ENCODE measurements around the gene SHROOM1. TPM values are rescaled to one million over a fixed set of nuclear protein-coding genes. Genes with fewer than 3 reads are reported as not detected.

SHROOM1 gene
- total and polyA plus RNA-seq, 9 of the 15 experiments (the other 6 are each of a cell fraction or from before 2014, with no cell fraction given): 0.44 to 26.5 (median 11.9) TPM

GRCh38 chr5:132866342-132867045 is 36.0 kb upstream of the SHROOM1 start, which contains the start of the genes GDF9 and UQCRQ (continued):
- TF ChIP-seq ARID3B (CRISPR knock-in tag; IDR thresholded peaks at IDR 0.05; ENCODE audit: borderline replicate concordance): no peak
- TF ChIP-seq, protein P1, sequence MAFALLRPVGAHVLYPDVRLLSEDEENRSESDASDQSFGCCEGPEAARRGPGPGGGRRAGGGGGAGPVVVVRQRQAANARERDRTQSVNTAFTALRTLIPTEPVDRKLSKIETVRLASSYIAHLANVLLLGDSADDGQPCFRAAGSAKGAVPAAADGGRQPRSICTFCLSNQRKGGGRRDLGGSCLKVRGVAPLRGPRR (CRISPR knock-in tag; IDR thresholded peaks at IDR 0.05): no peak
- TF ChIP-seq ERF (CRISPR knock-in tag; IDR thresholded peaks at IDR 0.05): no peak; the same call in 1 of the 2 replicates
- TF ChIP-seq MYBL2 (IDR thresholded peaks at IDR 0.05; ENCODE audit: low read depth): no peak
- TF ChIP-seq MYBL2 (CRISPR knock-in tag; IDR thresholded peaks at IDR 0.05; ENCODE audit: borderline replicate concordance): no peak
- TF ChIP-seq SNRNP70 (optimal IDR thresholded peaks at IDR 0.05; ENCODE audit: low read depth, low read length): no peak
- no peak for TF ChIP-seq CREB5 (CRISPR knock-in tag; IDR thresholded peaks at IDR 0.05)
- TF ChIP-seq SRSF7 (optimal IDR thresholded peaks at IDR 0.05; ENCODE audit: low read depth, low read length): no peak
- TF ChIP-seq ZNF717 (CRISPR knock-in tag; IDR thresholded peaks at IDR 0.05): no peak
- no peak for TF ChIP-seq ZNF512 (tag; IDR thresholded peaks at IDR 0.05)
- TF ChIP-seq NBN (IDR thresholded peaks at IDR 0.05; ENCODE audit: low read depth): peak; percentile 82
- no peak for TF ChIP-seq NCOA2 (IDR thresholded peaks at IDR 0.05; ENCODE audit: partially characterized antibody in 2 of 2)
- TF ChIP-seq RBM39 (optimal IDR thresholded peaks at IDR 0.05; ENCODE audit: low read depth, low read length): no peak
- TF ChIP-seq, protein P2, sequence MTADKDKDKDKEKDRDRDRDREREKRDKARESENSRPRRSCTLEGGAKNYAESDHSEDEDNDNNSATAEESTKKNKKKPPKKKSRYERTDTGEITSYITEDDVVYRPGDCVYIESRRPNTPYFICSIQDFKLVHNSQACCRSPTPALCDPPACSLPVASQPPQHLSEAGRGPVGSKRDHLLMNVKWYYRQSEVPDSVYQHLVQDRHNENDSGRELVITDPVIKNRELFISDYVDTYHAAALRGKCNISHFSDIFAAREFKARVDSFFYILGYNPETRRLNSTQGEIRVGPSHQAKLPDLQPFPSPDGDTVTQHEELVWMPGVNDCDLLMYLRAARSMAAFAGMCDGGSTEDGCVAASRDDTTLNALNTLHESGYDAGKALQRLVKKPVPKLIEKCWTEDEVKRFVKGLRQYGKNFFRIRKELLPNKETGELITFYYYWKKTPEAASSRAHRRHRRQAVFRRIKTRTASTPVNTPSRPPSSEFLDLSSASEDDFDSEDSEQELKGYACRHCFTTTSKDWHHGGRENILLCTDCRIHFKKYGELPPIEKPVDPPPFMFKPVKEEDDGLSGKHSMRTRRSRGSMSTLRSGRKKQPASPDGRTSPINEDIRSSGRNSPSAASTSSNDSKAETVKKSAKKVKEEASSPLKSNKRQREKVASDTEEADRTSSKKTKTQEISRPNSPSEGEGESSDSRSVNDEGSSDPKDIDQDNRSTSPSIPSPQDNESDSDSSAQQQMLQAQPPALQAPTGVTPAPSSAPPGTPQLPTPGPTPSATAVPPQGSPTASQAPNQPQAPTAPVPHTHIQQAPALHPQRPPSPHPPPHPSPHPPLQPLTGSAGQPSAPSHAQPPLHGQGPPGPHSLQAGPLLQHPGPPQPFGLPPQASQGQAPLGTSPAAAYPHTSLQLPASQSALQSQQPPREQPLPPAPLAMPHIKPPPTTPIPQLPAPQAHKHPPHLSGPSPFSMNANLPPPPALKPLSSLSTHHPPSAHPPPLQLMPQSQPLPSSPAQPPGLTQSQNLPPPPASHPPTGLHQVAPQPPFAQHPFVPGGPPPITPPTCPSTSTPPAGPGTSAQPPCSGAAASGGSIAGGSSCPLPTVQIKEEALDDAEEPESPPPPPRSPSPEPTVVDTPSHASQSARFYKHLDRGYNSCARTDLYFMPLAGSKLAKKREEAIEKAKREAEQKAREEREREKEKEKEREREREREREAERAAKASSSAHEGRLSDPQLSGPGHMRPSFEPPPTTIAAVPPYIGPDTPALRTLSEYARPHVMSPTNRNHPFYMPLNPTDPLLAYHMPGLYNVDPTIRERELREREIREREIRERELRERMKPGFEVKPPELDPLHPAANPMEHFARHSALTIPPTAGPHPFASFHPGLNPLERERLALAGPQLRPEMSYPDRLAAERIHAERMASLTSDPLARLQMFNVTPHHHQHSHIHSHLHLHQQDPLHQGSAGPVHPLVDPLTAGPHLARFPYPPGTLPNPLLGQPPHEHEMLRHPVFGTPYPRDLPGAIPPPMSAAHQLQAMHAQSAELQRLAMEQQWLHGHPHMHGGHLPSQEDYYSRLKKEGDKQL (CRISPR knock-in tag; IDR thresholded peaks at IDR 0.05; ENCODE audit: borderline replicate concordance): no peak

Data from K562 (cell line).